IMR-90 (cell line): ENCODE data around the gene MOB3B.

ENCODE experiments used
- BHLHE40 ChIP-seq: fragments of 150-350 bp; IDR thresholded peaks from 2 replicates; pipeline ENCODE4 v1.6.1; 2016; ENCODE audit warnings: mild to moderate bottlenecking, low read depth, low read length
- CEBPB ChIP-seq: IDR thresholded peaks from 2 replicates; pipeline ENCODE4 v1.6.1; 2012; ENCODE audit warnings: low read depth, low read length, improper control_type of control experiment
- CHD1 ChIP-seq: IDR thresholded peaks from 2 replicates; pipeline ENCODE4 v1.6.1; 2012; ENCODE audit warnings: low read depth, low read length, improper control_type of control experiment
- CTCF ChIP-seq: conservative IDR thresholded peaks from 2 replicates; pipeline ENCODE4 v1.5.1; 2012; ENCODE audit warnings: mild to moderate bottlenecking, low read depth, low read length, improper control_type of control experiment
- MAFK ChIP-seq: IDR thresholded peaks from 2 replicates; pipeline ENCODE4 v1.6.1; 2012; ENCODE audit warnings: low read depth, low read length, improper control_type of control experiment
- POLR2A ChIP-seq: IDR thresholded peaks from 2 replicates; pipeline ENCODE4 v1.6.1; 2012; ENCODE audit warnings: mild to moderate bottlenecking, low read depth, low read length

DNA sequence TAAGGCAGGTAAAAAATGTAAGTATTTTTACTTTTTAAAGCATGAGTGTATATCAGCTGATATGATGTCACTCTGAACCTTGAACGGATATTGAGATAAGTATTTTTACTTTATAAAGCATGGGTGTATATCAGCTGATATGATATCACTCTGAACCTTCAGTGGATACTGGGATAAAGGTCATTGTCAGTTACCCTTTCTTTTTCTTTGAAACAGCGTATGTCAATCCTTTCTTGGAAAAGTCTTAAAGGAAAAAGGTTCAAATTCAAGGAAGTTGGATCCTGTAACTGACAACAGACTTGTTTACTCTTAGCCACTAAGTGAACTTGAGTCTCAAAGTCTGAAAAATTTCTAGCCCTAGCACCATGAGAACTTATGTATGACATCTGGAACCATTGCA lies 67.2 kb downstream of the MOB3B start:
- TF ChIP-seq CTCF (no peak), POLR2A (no peak), CHD1 (no peak), BHLHE40 (no peak), MAFK (no peak), CEBPB (no peak)
